SU-DHL-6 (cell line): ENCODE measurements around the gene PRELP.

Source experiments
- H2AFZ ChIP-seq: fragments of 200-600 bp; sonication (generic); 2 replicates; pipeline ENCODE4 v1.6.1; 2014; ENCODE audit warnings: low read depth, mild to moderate bottlenecking, moderate library complexity, mixed read lengths, antibody characterized with exemption, low read length; ENCODE audit not compliant: severe bottlenecking
- H3F3A ChIP-seq: fragments of 200-600 bp; shearing (Covaris generic); 2 replicates; pipeline ENCODE4 v1.6.0; 2016; ENCODE audit warnings: antibody characterized with exemption, mild to moderate bottlenecking; ENCODE audit not compliant: insufficient read depth
- H3K27ac ChIP-seq: fragments of 200-600 bp; sonication (generic); 2 replicates; pipeline ENCODE4 v1.5.1; 2016; ENCODE audit warnings: low read depth, mild to moderate bottlenecking, low read length, moderate library complexity, mixed read lengths
- H3K27me3 ChIP-seq: fragments of 200-600 bp; sonication (generic), shearing (Covaris generic); 2 replicates; pipeline ENCODE4 v1.6.0; 2014; ENCODE audit warnings: mild to moderate bottlenecking, low read length
- H3K36me3 ChIP-seq: fragments of 200-600 bp; sonication (generic); 2 replicates; pipeline ENCODE4 v1.6.1; 2014; ENCODE audit warnings: mild to moderate bottlenecking, low read length, mixed read lengths
- H3K4me2 ChIP-seq: fragments of 300-600, 200-600 bp; shearing (Covaris generic), sonication (generic); 2 replicates; pipeline ENCODE4 v1.6.0; 2014; ENCODE audit warnings: low read length, low read depth, mild to moderate bottlenecking; ENCODE audit not compliant: poor library complexity, severe bottlenecking
- H3K4me3 ChIP-seq: fragments of 200-600 bp; sonication (generic); 2 replicates; pipeline ENCODE4 v1.5.1; 2014; ENCODE audit warnings: antibody characterized with exemption, low read length, mild to moderate bottlenecking, mixed read lengths; ENCODE audit not compliant: insufficient read depth, poor library complexity, severe bottlenecking
- H3K79me2 ChIP-seq: fragments of 200-600 bp; sonication (generic); 2 replicates; pipeline ENCODE4 v1.6.1; 2014; ENCODE audit warnings: mild to moderate bottlenecking, low read length, moderate library complexity; ENCODE audit not compliant: insufficient read depth
- H3K9ac ChIP-seq: fragments of 200-600 bp; sonication (generic); 2 replicates; pipeline ENCODE4 v1.7.0; 2014; ENCODE audit warnings: mild to moderate bottlenecking, low read length
- H3K9me2 ChIP-seq: fragments of 200-600 bp; sonication (generic); replicated peaks from 2 replicates; pipeline ENCODE4 v1.6.1; 2014; ENCODE audit warnings: low read length; ENCODE audit not compliant: insufficient read depth
- H3K9me3 ChIP-seq: fragments of 200-600 bp; sonication (generic); 2 replicates; pipeline ENCODE4 v1.6.1; 2014; ENCODE audit warnings: low read length, mixed read lengths; ENCODE audit not compliant: insufficient read depth
- H4K20me1 ChIP-seq: fragments of 200-600 bp; sonication (generic); 2 replicates; pipeline ENCODE4 v1.6.1; 2014; ENCODE audit warnings: low read depth, mild to moderate bottlenecking, antibody characterized with exemption, low read length, moderate library complexity, mixed read lengths
- EZH2phosphoT487 ChIP-seq: fragments of 200-600 bp; sonication (generic), shearing (Covaris generic); conservative IDR thresholded peaks from 2 replicates; pipeline ENCODE4 v1.6.1; 2018; ENCODE audit warnings: mild to moderate bottlenecking, antibody characterized with exemption, low read length, moderate library complexity, mixed read lengths
- TF ChIP-seq, protein P1 (sequence below): fragments of 200-600 bp; sonication (generic); IDR thresholded peaks from one replicate; pipeline ENCODE4 v1.5.1; 2017; ENCODE audit warnings: antibody characterized with exemption, mild to moderate bottlenecking, low read length, moderate library complexity; ENCODE audit not compliant: insufficient read depth, poor library complexity, severe bottlenecking

PRELP gene

DNA sequence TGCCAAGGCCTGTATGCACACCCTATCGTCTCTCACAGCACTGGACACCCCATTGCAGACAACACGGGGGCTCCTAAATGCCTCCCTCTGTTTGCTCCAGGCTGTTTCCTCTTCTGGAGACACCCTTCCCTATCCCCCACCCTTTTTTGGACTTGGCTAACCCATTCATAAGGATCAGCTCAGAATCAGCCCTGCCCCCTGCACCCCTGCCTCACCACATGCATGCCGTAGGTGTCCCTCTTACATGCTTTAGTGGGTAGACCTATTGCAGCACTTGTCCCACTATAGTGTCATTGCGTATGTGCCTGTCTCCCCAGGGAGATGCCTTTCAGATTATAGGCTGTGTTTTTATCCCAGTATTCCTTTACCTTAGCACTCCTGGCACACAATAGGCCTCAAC is 49.2 kb downstream of the PRELP start:
- Histone ChIP-seq H3K27ac (no peak overlapping the region), H4K20me1 (no peaks in the 10 kb centered on the region), H3K9ac (no peak overlapping the region), H3K4me3 (no peak overlapping the region), H3K36me3 (no peaks in the 10 kb centered on the region), H3K9me3 (no peaks in the 10 kb centered on the region), H3K27me3 (no peaks in the 10 kb centered on the region), H2AFZ (no peak overlapping the region), H3K4me2 (no peak overlapping the region), H3F3A (no peaks in the 10 kb centered on the region), H3K79me2 (no peaks in the 10 kb centered on the region), H3K9me2 (no peaks in the 10 kb centered on the region)
- no peak for TF ChIP-seq EZH2phosphoT487
- TF ChIP-seq, protein P1, sequence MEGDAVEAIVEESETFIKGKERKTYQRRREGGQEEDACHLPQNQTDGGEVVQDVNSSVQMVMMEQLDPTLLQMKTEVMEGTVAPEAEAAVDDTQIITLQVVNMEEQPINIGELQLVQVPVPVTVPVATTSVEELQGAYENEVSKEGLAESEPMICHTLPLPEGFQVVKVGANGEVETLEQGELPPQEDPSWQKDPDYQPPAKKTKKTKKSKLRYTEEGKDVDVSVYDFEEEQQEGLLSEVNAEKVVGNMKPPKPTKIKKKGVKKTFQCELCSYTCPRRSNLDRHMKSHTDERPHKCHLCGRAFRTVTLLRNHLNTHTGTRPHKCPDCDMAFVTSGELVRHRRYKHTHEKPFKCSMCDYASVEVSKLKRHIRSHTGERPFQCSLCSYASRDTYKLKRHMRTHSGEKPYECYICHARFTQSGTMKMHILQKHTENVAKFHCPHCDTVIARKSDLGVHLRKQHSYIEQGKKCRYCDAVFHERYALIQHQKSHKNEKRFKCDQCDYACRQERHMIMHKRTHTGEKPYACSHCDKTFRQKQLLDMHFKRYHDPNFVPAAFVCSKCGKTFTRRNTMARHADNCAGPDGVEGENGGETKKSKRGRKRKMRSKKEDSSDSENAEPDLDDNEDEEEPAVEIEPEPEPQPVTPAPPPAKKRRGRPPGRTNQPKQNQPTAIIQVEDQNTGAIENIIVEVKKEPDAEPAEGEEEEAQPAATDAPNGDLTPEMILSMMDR: no peak

DNA sequence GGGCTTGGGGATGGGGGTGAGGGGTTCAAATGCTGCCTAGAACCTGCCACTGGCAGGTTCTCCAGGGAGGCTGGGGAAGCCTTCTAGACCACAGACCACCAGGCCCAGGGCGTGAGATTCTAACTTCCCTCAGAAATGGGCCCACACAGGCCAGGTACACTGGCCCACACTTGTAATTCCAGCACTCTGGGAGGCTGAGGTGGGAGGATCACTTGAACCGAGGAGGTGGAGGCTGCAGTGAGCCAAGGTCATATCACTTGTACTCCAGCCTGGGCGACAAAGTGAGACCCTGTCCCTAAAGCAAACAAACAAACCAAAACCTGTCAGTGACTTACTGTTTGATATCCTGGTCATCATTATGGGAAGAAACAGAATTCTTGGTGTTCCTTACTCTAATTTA is 50.1 kb downstream of the PRELP start:
- Histone ChIP-seq H3K9ac (no peak overlapping the region), H3K4me2 (no peak overlapping the region), H3F3A (no peaks in the 10 kb centered on the region), H3K27ac (no peak overlapping the region), H3K79me2 (no peaks in the 10 kb centered on the region), H3K4me3 (no peak overlapping the region), H4K20me1 (no peaks in the 10 kb centered on the region), H3K9me3 (no peaks in the 10 kb centered on the region), H3K36me3 (no peaks in the 10 kb centered on the region), H3K9me2 (no peaks in the 10 kb centered on the region), H2AFZ (no peak overlapping the region), H3K27me3 (no peaks in the 10 kb centered on the region)
- no peak for TF ChIP-seq EZH2phosphoT487
- TF ChIP-seq, protein P1: no peak

DNA sequence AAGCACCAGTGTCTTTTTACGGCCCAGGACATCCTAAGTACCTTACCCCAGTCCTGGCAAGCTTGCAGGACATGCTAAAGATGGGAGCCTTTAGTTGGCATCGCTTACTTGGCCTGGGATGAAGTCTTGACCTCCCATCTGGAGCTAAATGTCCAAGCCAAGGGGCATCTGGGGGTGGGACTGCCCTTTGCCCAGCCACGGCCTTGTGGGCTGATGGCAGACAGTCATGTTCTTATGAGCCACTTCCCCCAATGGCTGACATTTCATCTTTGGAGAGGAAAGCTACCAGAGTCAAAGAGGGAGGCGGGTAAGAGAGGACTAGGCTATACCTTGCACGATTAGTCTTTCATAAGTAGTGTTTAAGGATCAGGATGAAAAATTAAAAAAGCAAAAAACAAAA is 50.5 kb downstream of the PRELP start:
- Histone ChIP-seq H3K27ac (no peak overlapping the region), H3K79me2 (no peaks in the 10 kb centered on the region), H3K36me3 (no peaks in the 10 kb centered on the region), H3K4me2 (no peak overlapping the region), H4K20me1 (no peaks in the 10 kb centered on the region), H3K9me3 (no peaks in the 10 kb centered on the region), H2AFZ (no peak overlapping the region), H3K27me3 (no peaks in the 10 kb centered on the region), H3F3A (no peaks in the 10 kb centered on the region), H3K4me3 (no peak overlapping the region), H3K9me2 (no peaks in the 10 kb centered on the region), H3K9ac (no peak overlapping the region)
- TF ChIP-seq EZH2phosphoT487: no peak
- TF ChIP-seq, protein P1: no peak

DNA sequence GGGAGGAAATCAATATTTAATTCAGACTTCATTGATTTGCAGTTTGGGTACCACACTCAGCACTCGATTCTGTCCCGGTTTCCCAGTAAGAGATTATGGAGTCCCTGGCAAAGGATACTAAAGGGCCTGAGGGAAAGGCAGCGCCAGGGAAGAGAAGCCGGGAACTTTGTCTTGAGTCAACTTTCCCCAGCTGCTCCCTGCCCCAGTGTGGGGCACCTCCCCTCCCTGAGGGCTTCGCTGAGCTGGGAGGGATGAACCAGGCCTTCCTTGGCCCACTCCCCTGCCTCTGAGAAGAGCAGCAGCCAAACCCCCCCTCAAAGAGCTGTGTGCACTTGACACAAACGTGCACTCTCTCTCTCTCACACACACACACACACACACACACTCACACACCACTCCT is 51.0 kb downstream of the PRELP start:
- Histone ChIP-seq H3K4me3 (no peak overlapping the region), H3K4me2 (no peak overlapping the region), H4K20me1 (no peaks in the 10 kb centered on the region), H3K27ac (no peak overlapping the region), H3K9ac (no peak overlapping the region), H3F3A (no peaks in the 10 kb centered on the region), H2AFZ (no peak overlapping the region), H3K9me2 (no peaks in the 10 kb centered on the region), H3K9me3 (no peaks in the 10 kb centered on the region), H3K36me3 (no peaks in the 10 kb centered on the region), H3K27me3 (no peaks in the 10 kb centered on the region), H3K79me2 (no peaks in the 10 kb centered on the region)
- no peak for TF ChIP-seq EZH2phosphoT487
- TF ChIP-seq, protein P1: no peak
